ENCODE data around the gene EXOC6.

GRCh38 chr10:93099670-93100069 is 251.3 kb downstream of the EXOC6 start:
- TF ChIP-seq, protein P1, sequence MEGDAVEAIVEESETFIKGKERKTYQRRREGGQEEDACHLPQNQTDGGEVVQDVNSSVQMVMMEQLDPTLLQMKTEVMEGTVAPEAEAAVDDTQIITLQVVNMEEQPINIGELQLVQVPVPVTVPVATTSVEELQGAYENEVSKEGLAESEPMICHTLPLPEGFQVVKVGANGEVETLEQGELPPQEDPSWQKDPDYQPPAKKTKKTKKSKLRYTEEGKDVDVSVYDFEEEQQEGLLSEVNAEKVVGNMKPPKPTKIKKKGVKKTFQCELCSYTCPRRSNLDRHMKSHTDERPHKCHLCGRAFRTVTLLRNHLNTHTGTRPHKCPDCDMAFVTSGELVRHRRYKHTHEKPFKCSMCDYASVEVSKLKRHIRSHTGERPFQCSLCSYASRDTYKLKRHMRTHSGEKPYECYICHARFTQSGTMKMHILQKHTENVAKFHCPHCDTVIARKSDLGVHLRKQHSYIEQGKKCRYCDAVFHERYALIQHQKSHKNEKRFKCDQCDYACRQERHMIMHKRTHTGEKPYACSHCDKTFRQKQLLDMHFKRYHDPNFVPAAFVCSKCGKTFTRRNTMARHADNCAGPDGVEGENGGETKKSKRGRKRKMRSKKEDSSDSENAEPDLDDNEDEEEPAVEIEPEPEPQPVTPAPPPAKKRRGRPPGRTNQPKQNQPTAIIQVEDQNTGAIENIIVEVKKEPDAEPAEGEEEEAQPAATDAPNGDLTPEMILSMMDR (IDR thresholded peaks at IDR 0.05), result no peak
- no peak for TF ChIP-seq POLR2A (IDR thresholded peaks at IDR 0.05)
- no peak for TF ChIP-seq POLR2AphosphoS5 (IDR thresholded peaks at IDR 0.05)
